ENCODE measurements around the gene ARMC7.

DNA sequence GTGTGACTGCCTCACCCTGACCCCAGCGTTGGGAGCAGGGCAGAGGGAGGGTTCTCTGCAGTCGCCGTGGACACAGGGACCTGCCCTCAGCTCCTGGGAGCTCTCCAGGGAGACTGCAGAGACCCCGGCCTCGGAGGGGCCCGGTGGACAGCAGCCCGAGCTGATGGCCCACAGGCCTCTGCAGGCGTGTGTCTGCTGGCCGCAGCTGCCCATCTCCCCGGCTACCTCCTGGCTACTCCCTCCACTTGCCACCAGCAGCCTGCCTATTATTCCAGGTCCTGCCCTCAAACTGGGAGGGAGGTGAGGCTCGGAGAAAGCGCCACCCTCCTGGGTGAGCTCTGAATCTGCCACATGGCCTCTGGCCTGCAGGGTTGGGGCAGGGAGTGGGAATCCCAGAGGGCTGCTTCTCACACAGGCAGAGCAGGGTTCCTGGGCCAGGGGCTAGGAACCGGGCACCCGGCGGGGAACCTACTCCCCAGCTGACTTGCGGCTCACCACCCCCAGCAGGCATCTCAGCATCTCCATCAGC lies 14.8 kb upstream of the ARMC7 start:
- TF ChIP-seq, protein P1, sequence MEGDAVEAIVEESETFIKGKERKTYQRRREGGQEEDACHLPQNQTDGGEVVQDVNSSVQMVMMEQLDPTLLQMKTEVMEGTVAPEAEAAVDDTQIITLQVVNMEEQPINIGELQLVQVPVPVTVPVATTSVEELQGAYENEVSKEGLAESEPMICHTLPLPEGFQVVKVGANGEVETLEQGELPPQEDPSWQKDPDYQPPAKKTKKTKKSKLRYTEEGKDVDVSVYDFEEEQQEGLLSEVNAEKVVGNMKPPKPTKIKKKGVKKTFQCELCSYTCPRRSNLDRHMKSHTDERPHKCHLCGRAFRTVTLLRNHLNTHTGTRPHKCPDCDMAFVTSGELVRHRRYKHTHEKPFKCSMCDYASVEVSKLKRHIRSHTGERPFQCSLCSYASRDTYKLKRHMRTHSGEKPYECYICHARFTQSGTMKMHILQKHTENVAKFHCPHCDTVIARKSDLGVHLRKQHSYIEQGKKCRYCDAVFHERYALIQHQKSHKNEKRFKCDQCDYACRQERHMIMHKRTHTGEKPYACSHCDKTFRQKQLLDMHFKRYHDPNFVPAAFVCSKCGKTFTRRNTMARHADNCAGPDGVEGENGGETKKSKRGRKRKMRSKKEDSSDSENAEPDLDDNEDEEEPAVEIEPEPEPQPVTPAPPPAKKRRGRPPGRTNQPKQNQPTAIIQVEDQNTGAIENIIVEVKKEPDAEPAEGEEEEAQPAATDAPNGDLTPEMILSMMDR (IDR thresholded peaks at IDR 0.05), result no peak
- no peak for TF ChIP-seq POLR2A (IDR thresholded peaks at IDR 0.05)

Data from Peyer's patch (tissue), 4 donors.